ENCODE results near the gene NAALADL2.

DNA sequence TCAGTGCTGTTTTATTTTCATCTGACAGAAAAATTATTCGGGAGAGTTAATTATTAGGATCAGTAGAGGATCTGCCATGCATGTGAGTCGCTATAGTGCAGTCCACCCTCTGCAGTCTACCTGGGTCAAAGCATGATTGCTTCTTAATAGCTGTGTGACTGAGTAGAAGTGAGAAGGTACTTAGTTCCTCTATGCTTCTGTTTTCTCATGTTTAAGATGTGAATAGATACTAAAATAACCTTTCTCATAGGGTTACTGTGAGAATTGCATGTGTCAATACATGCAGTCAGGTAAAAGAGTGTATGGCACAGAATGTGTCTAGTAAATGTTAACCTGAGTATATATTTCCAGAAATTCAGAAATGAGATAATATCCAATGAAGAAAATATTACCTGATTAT, 435.7 kb downstream of the NAALADL2 start:
- TF ChIP-seq MAZ (IDR thresholded peaks at IDR 0.05; ENCODE audit: borderline replicate concordance, low read depth, low read length), result no peak
- TF ChIP-seq, protein P1, sequence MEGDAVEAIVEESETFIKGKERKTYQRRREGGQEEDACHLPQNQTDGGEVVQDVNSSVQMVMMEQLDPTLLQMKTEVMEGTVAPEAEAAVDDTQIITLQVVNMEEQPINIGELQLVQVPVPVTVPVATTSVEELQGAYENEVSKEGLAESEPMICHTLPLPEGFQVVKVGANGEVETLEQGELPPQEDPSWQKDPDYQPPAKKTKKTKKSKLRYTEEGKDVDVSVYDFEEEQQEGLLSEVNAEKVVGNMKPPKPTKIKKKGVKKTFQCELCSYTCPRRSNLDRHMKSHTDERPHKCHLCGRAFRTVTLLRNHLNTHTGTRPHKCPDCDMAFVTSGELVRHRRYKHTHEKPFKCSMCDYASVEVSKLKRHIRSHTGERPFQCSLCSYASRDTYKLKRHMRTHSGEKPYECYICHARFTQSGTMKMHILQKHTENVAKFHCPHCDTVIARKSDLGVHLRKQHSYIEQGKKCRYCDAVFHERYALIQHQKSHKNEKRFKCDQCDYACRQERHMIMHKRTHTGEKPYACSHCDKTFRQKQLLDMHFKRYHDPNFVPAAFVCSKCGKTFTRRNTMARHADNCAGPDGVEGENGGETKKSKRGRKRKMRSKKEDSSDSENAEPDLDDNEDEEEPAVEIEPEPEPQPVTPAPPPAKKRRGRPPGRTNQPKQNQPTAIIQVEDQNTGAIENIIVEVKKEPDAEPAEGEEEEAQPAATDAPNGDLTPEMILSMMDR (conservative IDR thresholded peaks at IDR 0.05; ENCODE audit: low read depth, low read length), result no peak

Measured in IMR-90 (cell line).